B cell (primary cell): ENCODE results near the gene NTRK2. TPM values are rescaled to one million over a fixed set of nuclear protein-coding genes. Genes with fewer than 3 reads are reported as not detected.

Experiments used
- ATAC-seq: fragments of 200-7000 bp; cut with Tn5 transposase; one replicate; pipeline ENCODE4 v1.10.0; 2021; ENCODE audit warnings: low read depth, mild to moderate bottlenecking, moderate number of reproducible peaks, moderate library complexity
- CTCF ChIA-PET: fragments of 350-600 bp; sonication (Branson Sonifier 250); formaldehyde crosslinking; loops from one replicate; lab custom pipeline; 2021; ENCODE audit warnings: antibody characterized with exemption, inconsistent platforms; lab: Charles Lee
- POLR2A ChIA-PET: fragments of 350-600 bp; sonication (Branson Sonifier 250); formaldehyde crosslinking; loops from one replicate; lab custom pipeline; 2021; ENCODE audit warnings: antibody characterized with exemption; lab: Charles Lee
- DNase-seq: peaks from one replicate; pipeline ENCODE4 v3.0.0; 2013
- H2AFZ ChIP-seq: 2 replicates; pipeline ENCODE4 v1.6.1; 2012; ENCODE audit warnings: mild to moderate bottlenecking, low read depth, low read length; ENCODE audit not compliant: insufficient read depth, poor library complexity, severe bottlenecking
- H3K27ac ChIP-seq, 2 donors: 1 replicate in 1 of 2; 2 replicates in 1 of 2; pipeline ENCODE4 v1.5.1; 2012 to 2013; ENCODE audit warnings: low read length in 2 of 2, mild to moderate bottlenecking in 2 of 2, moderate library complexity in 1 of 2
- H3K27me3 ChIP-seq, 4 experiments: fragments of 200-600 bp in 1 of 4; sonication (generic) in 1 of 4; replicated peaks in 1 of 4; 1 replicate in 2 of 4; 2 replicates in 2 of 4; pipeline versions ENCODE4 v1.6.1 to v1.7.0; 2013 to 2016; ENCODE audit warnings: low read length in 3 of 4, mild to moderate bottlenecking in 2 of 4, mixed read lengths in 1 of 4, moderate library complexity in 1 of 4; ENCODE audit not compliant: insufficient read depth in 4 of 4, control insufficient read depth in 3 of 4; ENCODE audit errors: control extremely low read depth in 1 of 4
- H3K36me3 ChIP-seq, 2 experiments: replicated peaks in 1 of 2; 1 replicate in 1 of 2; 2 replicates in 1 of 2; pipeline versions ENCODE4 v1.6.1 to v1.7.1; 2013; ENCODE audit warnings: low read length in 1 of 2; ENCODE audit not compliant: insufficient read depth in 2 of 2, control insufficient read depth in 1 of 2; ENCODE audit errors: control extremely low read depth in 1 of 2, extremely low read depth in 1 of 2
- H3K4me1 ChIP-seq, 2 donors: fragments of 200-600 bp in 1 of 2; sonication (generic) in 1 of 2; 1 replicate in 1 of 2; 2 replicates in 1 of 2; pipeline versions ENCODE4 v1.5.1 to v1.6.1; 2013 to 2017; ENCODE audit warnings: low read length in 2 of 2; ENCODE audit not compliant: control insufficient read depth in 2 of 2, insufficient read depth in 2 of 2
- H3K4me2 ChIP-seq: replicated peaks from 2 replicates; pipeline ENCODE3; 2012; ENCODE audit warnings: mild to moderate bottlenecking, low read depth, low read length; ENCODE audit not compliant: poor library complexity, severe bottlenecking
- H3K4me3 ChIP-seq, 5 experiments: fragments of 200-600 bp in 1 of 5; sonication (generic) in 1 of 5; 1 replicate in 3 of 5; 2 replicates in 2 of 5; pipeline versions ENCODE4 v1.5.1 to v1.7.0; 2011 to 2016; ENCODE audit warnings: low read length in 4 of 5, mild to moderate bottlenecking in 4 of 5, low read depth in 2 of 5, control low read depth in 1 of 5, moderate library complexity in 1 of 5; ENCODE audit not compliant: insufficient read depth in 1 of 5; ENCODE audit errors: control extremely low read depth in 1 of 5, extremely low read depth in 1 of 5
- H3K79me2 ChIP-seq: fragments of 200-600 bp; sonication (generic); one replicate; pipeline ENCODE4 v1.6.0; 2016; ENCODE audit warnings: low read length; ENCODE audit not compliant: control insufficient read depth, insufficient read depth
- H3K9ac ChIP-seq: fragments of 200-600 bp; sonication (generic); 2 replicates; pipeline ENCODE4 v1.6.1; 2017; ENCODE audit warnings: mild to moderate bottlenecking, low read length, moderate library complexity
- H3K9me3 ChIP-seq, 3 donors: one replicate each; pipeline versions ENCODE4 v1.6.1 to v1.7.1; 2013; ENCODE audit warnings: low read length in 2 of 3; ENCODE audit not compliant: control insufficient read depth in 2 of 3, insufficient read depth in 1 of 3; ENCODE audit errors: control extremely low read depth in 1 of 3
- H4K20me1 ChIP-seq: 2 replicates; pipeline ENCODE4 v1.6.0; 2012; ENCODE audit warnings: mild to moderate bottlenecking, low read length; ENCODE audit not compliant: insufficient read depth, control insufficient read depth, poor library complexity, severe bottlenecking
- H3K27ac Mint-ChIP-seq: one replicate; pipeline ENCODE4 v1.8.0; 2021; ENCODE audit warnings: mixed read lengths
- H3K27me3 Mint-ChIP-seq: one replicate; pipeline ENCODE4 v1.8.0; 2021; ENCODE audit warnings: mixed read lengths
- H3K4me1 Mint-ChIP-seq: one replicate; pipeline ENCODE4 v1.8.0; 2021; ENCODE audit warnings: mixed read lengths
- H3K4me3 Mint-ChIP-seq: one replicate; pipeline ENCODE4 v1.8.0; 2021; ENCODE audit warnings: mixed read lengths
- H3K9me3 Mint-ChIP-seq: one replicate; pipeline ENCODE4 v1.8.0; 2022; ENCODE audit warnings: mixed read lengths; ENCODE audit not compliant: insufficient read depth
- CTCF ChIP-seq: fragments of 200-600 bp; IDR thresholded peaks from one replicate; pipeline ENCODE4 v1.8.0; 2022; ENCODE audit warnings: antibody characterized with exemption, mild to moderate bottlenecking
- EZH2 ChIP-seq: IDR thresholded peaks from 2 replicates; pipeline ENCODE4 v1.6.1; 2012; ENCODE audit warnings: borderline replicate concordance, low read depth, mild to moderate bottlenecking, moderate library complexity, low read length; ENCODE audit not compliant: insufficient read depth, poor library complexity, severe bottlenecking
- WGBS: methylation state at CpG from one replicate; pipeline ENCODE4 v1.1.5; 2013; ENCODE audit warnings: missing lambda C conversion rate; ENCODE audit not compliant: insufficient coverage; 5-methylcytosine and 5-hydroxymethylcytosine counted together
- intact Hi-C: fragments of 100-400 bp; cut with micrococcal nuclease; formaldehyde crosslinking; loops from one replicate; pipeline ENCODE4 v1.10.0; 2022
- polyA plus RNA-seq: library from polyadenylated mRNA; depleted of rRNA; stranded (reverse); fragments of >200 nt; gene quantifications from 2 replicates; pipeline ENCODE4 v1.2.3, GENCODE V29; 2012
- total RNA-seq, 2 donors: library from RNA; stranded (reverse); fragments of 120-200 nt in 1 of 2; gene quantifications; 1 replicate in 1 of 2; 2 replicates in 1 of 2; pipeline versions ENCODE4 v1.2.3 to v1.2.4, GENCODE V29; 2013 to 2022

Gene NTRK2
- total and polyA plus RNA-seq, 2 donors (not counting 1 experiment from before 2014, with no cell fraction given) = 0.03 to 0.10 TPM

GRCh38 chr9:84794981-84795637 is 125.6 kb downstream of the NTRK2 start:
- ChIA-PET CTCF (no interaction called here), POLR2A (no interaction called here)
- Mint-ChIP-seq H3K4me3 (no peak overlapping the region), H3K9me3 (no peaks in the 10 kb centered on the region), H3K27ac (no peak overlapping the region), H3K4me1 (no peaks in the 10 kb centered on the region), H3K27me3 (peaks cover 5% of the 10 kb centered on the region)
- H3K36me3 ChIP-seq = no peaks in the 10 kb centered on the region
- H3K27ac ChIP-seq = no peak overlapping the region
- no peak for ATAC-seq
- no peaks in the 10 kb centered on the region for H4K20me1 ChIP-seq
- no peak overlapping the region for H3K4me2 ChIP-seq
- WGBS = 75% methylated on average over 8 of the region's 10 CpGs
- intact Hi-C loops = no loop called here
- no peak overlapping the region for H3K4me3 ChIP-seq
- no peak for DNase-seq
- H3K4me1 ChIP-seq = no peaks in the 10 kb centered on the region
- no peaks in the 10 kb centered on the region for H3K9me3 ChIP-seq
- no peaks in the 10 kb centered on the region for H3K79me2 ChIP-seq
- H2AFZ ChIP-seq = no peak overlapping the region
- TF ChIP-seq EZH2 = no peak
- no peak for TF ChIP-seq CTCF
- H3K27me3 ChIP-seq = no peaks in the 10 kb centered on the region
- H3K9ac ChIP-seq = no peak overlapping the region

GRCh38 chr9:84796404-84796803 is 126.9 kb downstream of the NTRK2 start:
- ATAC-seq (no peak), DNase-seq (no peak)
- H3K4me1 ChIP-seq = no peaks in the 10 kb centered on the region
- Mint-ChIP-seq H3K27ac (no peak overlapping the region), H3K4me1 (no peaks in the 10 kb centered on the region), H3K4me3 (no peak overlapping the region), H3K27me3 (peaks cover 3% of the 10 kb centered on the region), H3K9me3 (no peaks in the 10 kb centered on the region)
- POLR2A ChIA-PET = no interaction called here
- H3K4me3 ChIP-seq = no peak overlapping the region
- H3K79me2 ChIP-seq = no peaks in the 10 kb centered on the region
- intact Hi-C loops = no loop called here
- H3K36me3 ChIP-seq = no peaks in the 10 kb centered on the region
- no peak overlapping the region for H3K27ac ChIP-seq
- CTCF ChIA-PET = no interaction called here
- TF ChIP-seq EZH2 = no peak
- TF ChIP-seq CTCF = no peak
- H2AFZ ChIP-seq = no peak overlapping the region
- WGBS = no CpG with 5 or more reads among the region's 1 CpG
- H3K27me3 ChIP-seq = no peaks in the 10 kb centered on the region
- no peak overlapping the region for H3K9ac ChIP-seq
- no peak overlapping the region for H3K4me2 ChIP-seq
- H3K9me3 ChIP-seq = no peaks in the 10 kb centered on the region
- no peaks in the 10 kb centered on the region for H4K20me1 ChIP-seq
